ENCODE measurements around the gene CD300H.

DNA sequence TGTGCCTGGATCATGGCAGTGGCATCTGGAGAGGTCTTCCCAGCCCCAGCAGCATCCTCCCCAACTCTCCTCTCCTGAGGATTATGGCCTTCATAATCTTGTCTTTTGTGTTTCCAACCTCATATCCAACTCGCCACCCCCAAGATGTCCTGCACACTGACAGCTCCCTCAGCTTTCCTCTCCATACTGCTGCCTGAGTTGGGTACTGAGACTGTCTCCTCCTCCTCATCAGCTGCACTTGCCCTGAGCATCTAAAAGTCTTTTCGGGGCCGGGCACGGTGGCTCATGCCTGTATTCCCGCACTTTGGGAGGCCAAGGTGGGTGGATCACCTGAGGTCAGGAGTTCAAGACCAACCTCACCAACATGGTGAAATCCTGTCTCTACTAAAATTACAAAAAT, 38.1 kb downstream of the CD300H start:
- no peak for TF ChIP-seq ZFX (IDR thresholded peaks at IDR 0.05; ENCODE audit: borderline replicate concordance)
- TF ChIP-seq, protein P1, sequence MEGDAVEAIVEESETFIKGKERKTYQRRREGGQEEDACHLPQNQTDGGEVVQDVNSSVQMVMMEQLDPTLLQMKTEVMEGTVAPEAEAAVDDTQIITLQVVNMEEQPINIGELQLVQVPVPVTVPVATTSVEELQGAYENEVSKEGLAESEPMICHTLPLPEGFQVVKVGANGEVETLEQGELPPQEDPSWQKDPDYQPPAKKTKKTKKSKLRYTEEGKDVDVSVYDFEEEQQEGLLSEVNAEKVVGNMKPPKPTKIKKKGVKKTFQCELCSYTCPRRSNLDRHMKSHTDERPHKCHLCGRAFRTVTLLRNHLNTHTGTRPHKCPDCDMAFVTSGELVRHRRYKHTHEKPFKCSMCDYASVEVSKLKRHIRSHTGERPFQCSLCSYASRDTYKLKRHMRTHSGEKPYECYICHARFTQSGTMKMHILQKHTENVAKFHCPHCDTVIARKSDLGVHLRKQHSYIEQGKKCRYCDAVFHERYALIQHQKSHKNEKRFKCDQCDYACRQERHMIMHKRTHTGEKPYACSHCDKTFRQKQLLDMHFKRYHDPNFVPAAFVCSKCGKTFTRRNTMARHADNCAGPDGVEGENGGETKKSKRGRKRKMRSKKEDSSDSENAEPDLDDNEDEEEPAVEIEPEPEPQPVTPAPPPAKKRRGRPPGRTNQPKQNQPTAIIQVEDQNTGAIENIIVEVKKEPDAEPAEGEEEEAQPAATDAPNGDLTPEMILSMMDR (IDR thresholded peaks at IDR 0.05), result no peak
